NCI-H526 treated with DMSO at 0.1 percent for 48 hours (cell line): ENCODE results near the gene LRRC75A.
"Not testable (repeated sequence)": the region's sequence is repeated elsewhere in the genome, so short reads cannot be mapped to it uniquely, and the experiment has no call there.

Experiments used
- DNase-seq: peaks from one replicate; lab custom pipeline; 2025; lab: John Stamatoyannopoulos, UW

The LRRC75A gene

GRCh38 chr17:16430650-16431049 lies 61.3 kb downstream of the LRRC75A start:
- no peak for DNase-seq

GRCh38 chr17:16429083-16429482 lies 62.9 kb downstream of the LRRC75A start:
- DNase-seq, result no peak

- no peak for DNase-seq
Measured at GRCh38 chr17:16428098-16428882, 63.7 kb downstream of the LRRC75A start.

- no peak for DNase-seq
Measured at GRCh38 chr17:16427020-16427419, 65.0 kb downstream of the LRRC75A start.

GRCh38 chr17:16425698-16426659 lies 66.0 kb downstream of the LRRC75A start:
- no peak for DNase-seq

GRCh38 chr17:16425202-16425601 lies 66.8 kb downstream of the LRRC75A start:
- no peak for DNase-seq

- no peak for DNase-seq
Measured at GRCh38 chr17:16423226-16423872, 68.6 kb downstream of the LRRC75A start.

GRCh38 chr17:16422416-16422815 lies 69.6 kb downstream of the LRRC75A start:
- DNase-seq, result no peak

- no peak for DNase-seq
Measured at GRCh38 chr17:16419929-16420271, 72.1 kb downstream of the LRRC75A start.

- no peak for DNase-seq
Measured at GRCh38 chr17:16419074-16419928, 72.7 kb downstream of the LRRC75A start.

GRCh38 chr17:16418685-16419068 lies 73.3 kb downstream of the LRRC75A start:
- no peak for DNase-seq

- DNase-seq, result no peak
Measured at GRCh38 chr17:16417896-16418684, 73.9 kb downstream of the LRRC75A start.

GRCh38 chr17:16417399-16417798 lies 74.6 kb downstream of the LRRC75A start:
- no peak for DNase-seq

GRCh38 chr17:16415031-16415924 lies 76.7 kb downstream of the LRRC75A start, which contains the start of gene TRPV2:
TRPV2 (plus strand) TSS chr17:16415571; CDS start chr17:16417669, 2,098 bp downstream.
- DNase-seq, result no peak

- DNase-seq, result no peak
Measured at GRCh38 chr17:16407911-16408588, 83.9 kb downstream of the LRRC75A start.

GRCh38 chr17:16406742-16407674 lies 85.0 kb downstream of the LRRC75A start:
- DNase-seq, result no peak

- not testable (repeated sequence) for DNase-seq
Measured at GRCh38 chr17:16403847-16404246, 88.1 kb downstream of the LRRC75A start.
